ENCODE measurements around the gene VTA1. TPM values are rescaled to one million over a fixed set of nuclear protein-coding genes. Genes with fewer than 3 reads are reported as not detected.
"Not testable (repeated sequence)": the region's sequence is repeated elsewhere in the genome, so short reads cannot be mapped to it uniquely, and the experiment has no call there.

The VTA1 gene
- total RNA-seq, 2 experiments from 2014 or later = 54.7 to 57.3 TPM

GRCh38 chr6:142173980-142174379, 26.9 kb downstream of the VTA1 start:
- no peak for DNase-seq
- CTCF ChIA-PET = no interaction called here
- Mint-ChIP-seq H3K9me3 (peaks cover 16% of the 10 kb centered on the region), H3K27ac (no peak overlapping the region), H3K36me3 (ENCODE audit: low read depth) (peaks cover 59% of the 10 kb centered on the region), H3K4me3 (no peak overlapping the region), H3K27me3 (ENCODE audit: low read depth) (no peaks in the 10 kb centered on the region), H3K4me1 (ENCODE audit: low read depth) (no peaks in the 10 kb centered on the region)
- intact Hi-C loops (cut with micrococcal nuclease) = no loop called here

- Mint-ChIP-seq H3K27me3 (ENCODE audit: low read depth) (no peaks in the 10 kb centered on the region), H3K9me3 (peaks cover 16% of the 10 kb centered on the region), H3K27ac (no peak overlapping the region), H3K36me3 (ENCODE audit: low read depth) (peaks cover 59% of the 10 kb centered on the region), H3K4me3 (no peak overlapping the region), H3K4me1 (ENCODE audit: low read depth) (no peaks in the 10 kb centered on the region)
- intact Hi-C loops (cut with micrococcal nuclease) = no loop called here
- no peak for DNase-seq
- CTCF ChIA-PET = no interaction called here
Observed at GRCh38 chr6:142174703-142175102, 27.6 kb downstream of the VTA1 start.

GRCh38 chr6:142178129-142178528, 31.1 kb downstream of the VTA1 start:
- Mint-ChIP-seq H3K36me3 (ENCODE audit: low read depth) (peaks cover 53% of the 10 kb centered on the region), H3K4me3 (no peak overlapping the region), H3K9me3 (peaks cover 16% of the 10 kb centered on the region), H3K4me1 (ENCODE audit: low read depth) (peaks cover 6% of the 10 kb centered on the region), H3K27ac (no peak overlapping the region), H3K27me3 (ENCODE audit: low read depth) (no peaks in the 10 kb centered on the region)
- intact Hi-C loops (cut with micrococcal nuclease) = no loop called here
- DNase-seq = no peak
- CTCF ChIA-PET = interaction anchor here (0.9 to 2.2 kb wide), 5 partner anchors 18 to 30 kb away, joined by 3 to 12 read pairs (median 3); no protein-coding TSS in a partner anchor

- Mint-ChIP-seq H3K9me3 (peaks cover 10% of the 10 kb centered on the region), H3K27me3 (ENCODE audit: low read depth) (no peaks in the 10 kb centered on the region), H3K27ac (no peak overlapping the region), H3K4me1 (ENCODE audit: low read depth) (peaks cover 6% of the 10 kb centered on the region), H3K36me3 (ENCODE audit: low read depth) (peaks cover 24% of the 10 kb centered on the region), H3K4me3 (no peak overlapping the region)
- DNase-seq = no peak
- CTCF ChIA-PET = interaction anchor here (1.0 kb wide), 1 partner anchor 26 kb away, joined by 4 read pairs; no protein-coding TSS in a partner anchor
- intact Hi-C loops (cut with micrococcal nuclease) = no loop called here
Observed at GRCh38 chr6:142182004-142182403, 34.9 kb downstream of the VTA1 start.

- intact Hi-C loops (cut with micrococcal nuclease) = no loop called here
- CTCF ChIA-PET = interaction anchor here (0.6 kb wide), 1 partner anchor 27 kb away, joined by 3 read pairs; no protein-coding TSS in a partner anchor
Observed at GRCh38 chr6:142183351-142183750, 36.3 kb downstream of the VTA1 start.

GRCh38 chr6:142184307-142184706, 37.2 kb downstream of the VTA1 start:
- CTCF ChIA-PET = no interaction called here
- H3K36me3 Mint-ChIP-seq (ENCODE audit: low read depth) = peaks cover 11% of the 10 kb centered on the region
- no peak overlapping the region for H3K27ac Mint-ChIP-seq

More at GRCh38 chr6:142183351-142183750, 36.3 kb downstream of the VTA1 start:
- no peak overlapping the region for H3K4me3 Mint-ChIP-seq
- H3K36me3 Mint-ChIP-seq (ENCODE audit: low read depth) = peaks cover 12% of the 10 kb centered on the region
- H3K4me1 Mint-ChIP-seq (ENCODE audit: low read depth) = peaks cover 6% of the 10 kb centered on the region
- no peaks in the 10 kb centered on the region for H3K27me3 Mint-ChIP-seq (ENCODE audit: low read depth)
- no peak overlapping the region for H3K27ac Mint-ChIP-seq
- no peak for DNase-seq
- H3K9me3 Mint-ChIP-seq = no peaks in the 10 kb centered on the region

GRCh38 chr6:142185641-142186040, 38.6 kb downstream of the VTA1 start:
- H3K27me3 Mint-ChIP-seq (ENCODE audit: low read depth) = no peaks in the 10 kb centered on the region
- H3K4me1 Mint-ChIP-seq (ENCODE audit: low read depth) = peaks cover 4% of the 10 kb centered on the region
- H3K27ac Mint-ChIP-seq = no peak overlapping the region
- H3K4me3 Mint-ChIP-seq = no peak overlapping the region
- CTCF ChIA-PET = interaction anchor here (1.1 to 1.2 kb wide), 2 partner anchors 16 to 30 kb away, joined by 3 read pairs; no protein-coding TSS in a partner anchor
- H3K36me3 Mint-ChIP-seq (ENCODE audit: low read depth) = peaks cover 11% of the 10 kb centered on the region
- H3K9me3 Mint-ChIP-seq = no peaks in the 10 kb centered on the region
- intact Hi-C loops (cut with micrococcal nuclease) = no loop called here
- DNase-seq = no peak

More at GRCh38 chr6:142184307-142184706, 37.2 kb downstream of the VTA1 start:
- Mint-ChIP-seq H3K27me3 (ENCODE audit: low read depth) (no peaks in the 10 kb centered on the region), H3K9me3 (no peaks in the 10 kb centered on the region), H3K4me3 (no peak overlapping the region), H3K4me1 (ENCODE audit: low read depth) (peaks cover 6% of the 10 kb centered on the region)
- intact Hi-C loops (cut with micrococcal nuclease) = no loop called here
- no peak for DNase-seq

GRCh38 chr6:142187209-142187608, 40.1 kb downstream of the VTA1 start:
- no peak for DNase-seq
- Mint-ChIP-seq H3K27me3 (ENCODE audit: low read depth) (no peaks in the 10 kb centered on the region), H3K36me3 (ENCODE audit: low read depth) (peaks cover 9% of the 10 kb centered on the region), H3K27ac (no peak overlapping the region), H3K4me1 (ENCODE audit: low read depth) (peaks cover 4% of the 10 kb centered on the region), H3K9me3 (no peaks in the 10 kb centered on the region), H3K4me3 (no peak overlapping the region)
- intact Hi-C loops (cut with micrococcal nuclease) = no loop called here
- CTCF ChIA-PET = interaction anchor here (1.3 kb wide), 1 partner anchor 31 kb away, joined by 3 read pairs; no protein-coding TSS in a partner anchor

GRCh38 chr6:142188341-142188740, 41.3 kb downstream of the VTA1 start:
- CTCF ChIA-PET; intact Hi-C loops (cut with micrococcal nuclease); H3K4me1 Mint-ChIP-seq (ENCODE audit: low read depth); H3K27me3 Mint-ChIP-seq (ENCODE audit: low read depth); H3K4me3 Mint-ChIP-seq; H3K36me3 Mint-ChIP-seq (ENCODE audit: low read depth); H3K27ac Mint-ChIP-seq; H3K9me3 Mint-ChIP-seq; DNase-seq: not testable (repeated sequence)

- DNase-seq = no peak
- Mint-ChIP-seq H3K27me3 (ENCODE audit: low read depth) (no peaks in the 10 kb centered on the region), H3K9me3 (no peaks in the 10 kb centered on the region), H3K4me3 (no peak overlapping the region), H3K36me3 (ENCODE audit: low read depth) (peaks cover 3% of the 10 kb centered on the region), H3K27ac (no peak overlapping the region), H3K4me1 (ENCODE audit: low read depth) (peaks cover 9% of the 10 kb centered on the region)
- CTCF ChIA-PET = no interaction called here
- intact Hi-C loops (cut with micrococcal nuclease) = no loop called here
Observed at GRCh38 chr6:142189057-142189456, 42.0 kb downstream of the VTA1 start.

- peaks cover 2% of the 10 kb centered on the region for H3K36me3 Mint-ChIP-seq (ENCODE audit: low read depth)
- H3K27ac Mint-ChIP-seq = no peak overlapping the region
- intact Hi-C loops (cut with micrococcal nuclease) = no loop called here
Observed at GRCh38 chr6:142192343-142192742, 45.3 kb downstream of the VTA1 start.

GRCh38 chr6:142193621-142194020, 46.6 kb downstream of the VTA1 start:
- intact Hi-C loops (cut with micrococcal nuclease) = no loop called here
- H3K27ac Mint-ChIP-seq = no peak overlapping the region
- H3K36me3 Mint-ChIP-seq (ENCODE audit: low read depth) = peaks cover 2% of the 10 kb centered on the region
- DNase-seq = no peak
- CTCF ChIA-PET = interaction anchor here (1.3 kb wide), 2 partner anchors 12 to 15 kb away, joined by 4 read pairs; no protein-coding TSS in a partner anchor
- peaks cover 33% of the 10 kb centered on the region for H3K4me1 Mint-ChIP-seq (ENCODE audit: low read depth)
- H3K9me3 Mint-ChIP-seq = no peaks in the 10 kb centered on the region
- no peak overlapping the region for H3K4me3 Mint-ChIP-seq
- no peaks in the 10 kb centered on the region for H3K27me3 Mint-ChIP-seq (ENCODE audit: low read depth)

More at GRCh38 chr6:142192343-142192742, 45.3 kb downstream of the VTA1 start:
- Mint-ChIP-seq H3K9me3 (no peaks in the 10 kb centered on the region), H3K4me3 (no peak overlapping the region), H3K27me3 (ENCODE audit: low read depth) (no peaks in the 10 kb centered on the region), H3K4me1 (ENCODE audit: low read depth) (peaks cover 33% of the 10 kb centered on the region)
- DNase-seq = no peak
- CTCF ChIA-PET = interaction anchor here (1.3 kb wide), 1 partner anchor 13 kb away, joined by 4 read pairs; no protein-coding TSS in a partner anchor

GRCh38 chr6:142195862-142196541, 48.9 kb downstream of the VTA1 start:
- Mint-ChIP-seq H3K4me1 (ENCODE audit: low read depth) (peaks cover 33% of the 10 kb centered on the region), H3K4me3 (no peak overlapping the region), H3K27me3 (ENCODE audit: low read depth) (no peaks in the 10 kb centered on the region), H3K27ac (no peak overlapping the region), H3K36me3 (ENCODE audit: low read depth) (peaks cover 3% of the 10 kb centered on the region), H3K9me3 (no peaks in the 10 kb centered on the region)
- intact Hi-C loops (cut with micrococcal nuclease) = no loop called here
- CTCF ChIA-PET = interaction anchor here (0.7 to 3.3 kb wide), 6 partner anchors 9 to 206 kb away, joined by 3 to 17 read pairs (median 6); no protein-coding TSS in a partner anchor
- no peak for DNase-seq
